Endothelial cell (in vitro differentiated cells): ENCODE data around the gene MBNL1. TPM values are rescaled to one million over a fixed set of nuclear protein-coding genes. Genes with fewer than 3 reads are reported as not detected.

Experiments
- DNase-seq: peaks from one replicate; pipeline ENCODE4 v3.0.0; 2021; ENCODE audit warnings: low spot score
- H3K27ac Mint-ChIP-seq: one replicate; pipeline ENCODE4 v1.8.0; 2021; ENCODE audit warnings: mixed read lengths, inconsistent platforms; ENCODE audit not compliant: unreplicated experiment
- H3K27me3 Mint-ChIP-seq: one replicate; pipeline ENCODE4 v1.8.0; 2021; ENCODE audit warnings: mild to moderate bottlenecking, moderate library complexity, mixed read lengths, inconsistent platforms; ENCODE audit not compliant: unreplicated experiment
- H3K36me3 Mint-ChIP-seq: one replicate; pipeline ENCODE4 v1.8.0; 2021; ENCODE audit warnings: mild to moderate bottlenecking, low read depth, mixed read lengths, inconsistent platforms; ENCODE audit not compliant: unreplicated experiment
- H3K4me1 Mint-ChIP-seq: one replicate; pipeline ENCODE4 v1.8.0; 2021; ENCODE audit warnings: mild to moderate bottlenecking, mixed read lengths, inconsistent platforms; ENCODE audit not compliant: unreplicated experiment
- H3K4me3 Mint-ChIP-seq: one replicate; pipeline ENCODE4 v1.8.0; 2021; ENCODE audit warnings: mild to moderate bottlenecking, mixed read lengths, inconsistent platforms; ENCODE audit not compliant: unreplicated experiment
- H3K9me3 Mint-ChIP-seq: one replicate; pipeline ENCODE4 v1.8.0; 2021; ENCODE audit warnings: mixed read lengths, inconsistent platforms; ENCODE audit not compliant: unreplicated experiment
- total RNA-seq: library from RNA; stranded (reverse); fragmentation: NEBNext Ultra II Directional; extraction: Animal tissue kit (Norgen Biotek cat#: 25700); gene quantifications from one replicate; pipeline ENCODE4 v1.2.1, GENCODE V29; 2021; ENCODE audit not compliant: unreplicated experiment
- TF ChIP-seq, protein P1 (sequence below): fragments of 200-600 bp; sonication (generic); IDR thresholded peaks from one replicate; pipeline ENCODE4 v1.5.0; 2021; ENCODE audit warnings: antibody characterized with exemption; ENCODE audit not compliant: unreplicated experiment

Gene MBNL1
- total RNA-seq, 1 donor from 2014 or later, result 54.1 TPM

DNA sequence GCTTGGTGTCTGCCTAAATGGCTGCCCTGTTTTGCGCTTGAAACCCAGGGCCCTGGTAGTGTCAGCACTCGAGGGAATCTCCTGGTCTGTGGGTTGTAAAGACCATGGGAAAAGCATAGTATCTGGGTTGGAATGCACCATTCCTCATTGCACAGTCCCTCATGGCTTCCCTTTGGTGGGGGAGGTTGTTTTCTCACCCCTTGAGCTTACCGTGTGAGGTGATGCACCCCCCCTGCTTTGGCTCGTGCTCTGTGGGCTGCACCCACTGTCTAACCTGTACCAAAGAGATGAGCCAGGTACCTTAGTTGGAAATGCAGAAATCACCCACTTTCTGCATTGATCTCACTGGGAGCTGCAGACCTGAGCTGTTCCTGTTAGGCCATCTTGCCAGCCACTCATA, 104.7 kb downstream of the MBNL1 start:
- no peaks in the 10 kb centered on the region for H3K27me3 Mint-ChIP-seq
- H3K36me3 Mint-ChIP-seq, result peaks cover 8% of the 10 kb centered on the region
- H3K9me3 Mint-ChIP-seq, result no peaks in the 10 kb centered on the region
- TF ChIP-seq, protein P1, sequence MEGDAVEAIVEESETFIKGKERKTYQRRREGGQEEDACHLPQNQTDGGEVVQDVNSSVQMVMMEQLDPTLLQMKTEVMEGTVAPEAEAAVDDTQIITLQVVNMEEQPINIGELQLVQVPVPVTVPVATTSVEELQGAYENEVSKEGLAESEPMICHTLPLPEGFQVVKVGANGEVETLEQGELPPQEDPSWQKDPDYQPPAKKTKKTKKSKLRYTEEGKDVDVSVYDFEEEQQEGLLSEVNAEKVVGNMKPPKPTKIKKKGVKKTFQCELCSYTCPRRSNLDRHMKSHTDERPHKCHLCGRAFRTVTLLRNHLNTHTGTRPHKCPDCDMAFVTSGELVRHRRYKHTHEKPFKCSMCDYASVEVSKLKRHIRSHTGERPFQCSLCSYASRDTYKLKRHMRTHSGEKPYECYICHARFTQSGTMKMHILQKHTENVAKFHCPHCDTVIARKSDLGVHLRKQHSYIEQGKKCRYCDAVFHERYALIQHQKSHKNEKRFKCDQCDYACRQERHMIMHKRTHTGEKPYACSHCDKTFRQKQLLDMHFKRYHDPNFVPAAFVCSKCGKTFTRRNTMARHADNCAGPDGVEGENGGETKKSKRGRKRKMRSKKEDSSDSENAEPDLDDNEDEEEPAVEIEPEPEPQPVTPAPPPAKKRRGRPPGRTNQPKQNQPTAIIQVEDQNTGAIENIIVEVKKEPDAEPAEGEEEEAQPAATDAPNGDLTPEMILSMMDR, result no peak
- H3K27ac Mint-ChIP-seq, result no peak overlapping the region
- H3K4me3 Mint-ChIP-seq, result no peak overlapping the region
- no peak for DNase-seq
- peaks cover 11% of the 10 kb centered on the region for H3K4me1 Mint-ChIP-seq

DNA sequence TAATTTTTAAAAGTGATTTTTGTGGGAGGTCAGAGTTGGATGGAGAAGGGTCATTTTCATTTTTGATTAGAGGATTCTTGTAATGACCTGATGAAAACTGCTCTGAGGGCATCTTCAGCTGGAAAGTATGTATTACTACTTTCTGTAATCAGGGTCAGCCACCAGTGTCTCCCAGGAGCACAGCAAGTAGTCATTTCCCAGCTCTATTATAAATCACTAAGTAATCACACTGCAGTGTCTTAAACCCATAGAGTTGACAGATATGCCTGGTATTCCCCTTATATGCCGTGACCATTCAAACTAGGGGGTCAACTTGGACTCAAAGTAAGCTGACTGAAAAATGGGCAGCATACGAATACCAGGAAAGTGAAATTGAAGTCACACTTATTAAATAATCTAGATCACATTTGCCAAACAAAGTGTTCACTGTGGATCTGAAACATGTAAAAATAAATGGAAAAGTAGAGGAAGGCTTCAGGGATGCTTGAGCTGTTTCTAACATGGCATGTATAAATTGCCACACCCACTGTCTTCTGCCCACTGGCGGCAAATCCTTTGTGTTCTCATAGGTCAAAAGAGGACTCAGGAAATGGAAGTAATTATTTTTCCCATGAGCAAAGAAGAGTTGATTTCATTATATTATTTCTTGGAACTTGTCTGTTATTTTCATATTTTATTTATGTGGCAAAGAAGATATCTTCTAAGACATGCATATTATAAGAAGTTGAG, 105.7 kb downstream of the MBNL1 start:
- no peaks in the 10 kb centered on the region for H3K9me3 Mint-ChIP-seq
- peaks cover 11% of the 10 kb centered on the region for H3K4me1 Mint-ChIP-seq
- DNase-seq, result no peak
- no peaks in the 10 kb centered on the region for H3K27me3 Mint-ChIP-seq
- H3K36me3 Mint-ChIP-seq, result peaks cover 8% of the 10 kb centered on the region
- H3K27ac Mint-ChIP-seq, result no peak overlapping the region
- TF ChIP-seq, protein P1, result no peak
- H3K4me3 Mint-ChIP-seq, result no peak overlapping the region

DNA sequence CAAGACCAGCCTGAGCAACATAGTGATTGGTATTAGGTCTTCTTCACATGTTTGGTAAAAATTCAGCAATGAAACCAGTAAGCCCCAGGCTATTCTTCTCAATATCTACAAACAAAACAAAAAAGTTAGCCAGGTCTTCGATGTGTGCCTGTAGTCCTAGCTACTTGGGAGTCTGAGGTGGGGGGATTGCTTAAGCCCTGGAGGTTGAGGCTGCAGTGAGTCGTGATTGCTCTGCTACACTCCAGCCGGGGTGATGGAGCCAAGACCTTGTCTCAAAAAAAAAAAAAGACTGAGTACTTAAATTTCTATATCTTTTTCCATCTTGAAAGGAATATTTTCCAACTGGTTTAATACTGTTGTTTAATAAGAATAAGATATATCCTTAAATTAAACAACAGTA, 106.8 kb downstream of the MBNL1 start:
- Mint-ChIP-seq H3K4me3 (no peak overlapping the region), H3K36me3 (peaks cover 8% of the 10 kb centered on the region), H3K27ac (no peak overlapping the region), H3K4me1 (peaks cover 11% of the 10 kb centered on the region), H3K9me3 (no peaks in the 10 kb centered on the region), H3K27me3 (no peaks in the 10 kb centered on the region)
- DNase-seq, result no peak
- TF ChIP-seq, protein P1, result no peak

DNA sequence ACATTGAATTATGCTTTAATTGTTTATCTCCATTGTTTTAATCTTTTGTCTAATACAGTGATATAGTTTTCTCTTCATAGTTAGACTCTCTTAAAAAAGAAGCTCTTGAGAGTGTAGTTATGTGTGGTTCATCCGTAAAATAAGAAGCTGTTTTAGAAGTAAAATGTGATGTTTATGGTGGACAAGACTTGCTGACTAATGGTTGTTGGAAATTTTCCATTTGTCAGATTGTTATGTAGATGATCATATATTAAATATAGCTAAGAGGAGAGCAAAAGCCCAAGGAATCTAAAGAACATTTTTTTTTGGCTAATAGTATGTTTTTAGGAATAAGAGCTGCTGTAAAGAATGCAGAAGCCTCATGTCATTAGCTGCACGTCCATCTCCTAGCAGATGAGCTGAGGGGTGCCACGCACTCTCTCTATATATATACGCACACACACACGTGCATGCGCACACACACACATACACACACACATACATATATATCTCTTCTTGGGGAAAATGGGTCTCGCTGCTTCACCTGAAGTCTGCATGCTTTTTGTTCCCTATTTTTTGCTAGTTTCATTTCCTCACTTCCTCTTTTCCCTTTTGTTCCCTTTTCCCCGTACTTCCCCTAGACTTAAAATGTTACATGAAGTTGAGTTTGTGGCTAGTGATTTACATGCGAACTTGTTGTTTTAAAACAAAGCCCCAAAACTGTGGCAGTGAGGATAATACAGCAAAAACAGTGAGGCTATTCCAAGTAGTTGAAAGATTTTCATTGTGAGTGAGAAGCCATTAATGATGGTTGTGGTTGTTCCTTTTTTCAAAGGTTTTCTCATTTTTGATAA, 107.8 kb downstream of the MBNL1 start:
- H3K27ac Mint-ChIP-seq, result peak overlapping the region; percentile 68

More for the DNA sequence above, 107.8 kb downstream of the MBNL1 start:
- Mint-ChIP-seq H3K9me3 (no peaks in the 10 kb centered on the region), H3K27me3 (no peaks in the 10 kb centered on the region), H3K4me1 (peaks cover 11% of the 10 kb centered on the region), H3K4me3 (no peak overlapping the region), H3K36me3 (peaks cover 8% of the 10 kb centered on the region)
- TF ChIP-seq, protein P1, result no peak
- DNase-seq, result no peak
